ENCODE measurements around the gene ELMO1. TPM values are rescaled to one million over a fixed set of nuclear protein-coding genes. Genes with fewer than 3 reads are reported as not detected.
"Not testable (repeated sequence)": the region's sequence is repeated elsewhere in the genome, so short reads cannot be mapped to it uniquely, and the experiment has no call there.

The ELMO1 gene
- total RNA-seq, 4 donors from 2014 or later: 24.6 to 120 (median 71.9) TPM

DNA sequence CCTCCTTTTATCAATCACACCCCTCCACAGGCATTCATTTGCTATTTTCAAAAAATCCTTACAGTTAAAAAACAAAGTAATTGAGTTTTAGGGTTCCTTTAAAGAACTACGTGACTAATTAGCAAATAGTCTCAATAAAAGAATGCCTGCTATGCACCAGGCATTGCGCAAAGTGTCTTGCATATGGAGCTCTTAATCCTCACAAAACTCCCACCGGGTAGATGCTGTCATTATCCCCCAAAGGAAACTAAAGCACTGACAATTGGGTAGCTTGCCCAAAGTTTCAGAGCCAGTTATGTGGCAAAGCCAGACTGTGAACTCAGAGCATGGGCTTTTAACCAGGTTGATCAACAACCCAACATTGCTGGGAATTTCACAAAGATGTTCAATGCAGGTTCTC lies 305.7 kb downstream of the ELMO1 start:
- H3K36me3 ChIP-seq: no peaks in the 10 kb centered on the region
- peaks cover 10 to 18% of the 10 kb centered on the region in 2 donors for H3K9me3 ChIP-seq
- TF ChIP-seq POLR2AphosphoS5 (IDR thresholded peaks at IDR 0.05) (no peak), EP300 (IDR thresholded peaks at IDR 0.05; ENCODE audit: low read depth) (no peak), POLR2A (IDR thresholded peaks at IDR 0.05) (no peak)
- TF ChIP-seq, protein P1, sequence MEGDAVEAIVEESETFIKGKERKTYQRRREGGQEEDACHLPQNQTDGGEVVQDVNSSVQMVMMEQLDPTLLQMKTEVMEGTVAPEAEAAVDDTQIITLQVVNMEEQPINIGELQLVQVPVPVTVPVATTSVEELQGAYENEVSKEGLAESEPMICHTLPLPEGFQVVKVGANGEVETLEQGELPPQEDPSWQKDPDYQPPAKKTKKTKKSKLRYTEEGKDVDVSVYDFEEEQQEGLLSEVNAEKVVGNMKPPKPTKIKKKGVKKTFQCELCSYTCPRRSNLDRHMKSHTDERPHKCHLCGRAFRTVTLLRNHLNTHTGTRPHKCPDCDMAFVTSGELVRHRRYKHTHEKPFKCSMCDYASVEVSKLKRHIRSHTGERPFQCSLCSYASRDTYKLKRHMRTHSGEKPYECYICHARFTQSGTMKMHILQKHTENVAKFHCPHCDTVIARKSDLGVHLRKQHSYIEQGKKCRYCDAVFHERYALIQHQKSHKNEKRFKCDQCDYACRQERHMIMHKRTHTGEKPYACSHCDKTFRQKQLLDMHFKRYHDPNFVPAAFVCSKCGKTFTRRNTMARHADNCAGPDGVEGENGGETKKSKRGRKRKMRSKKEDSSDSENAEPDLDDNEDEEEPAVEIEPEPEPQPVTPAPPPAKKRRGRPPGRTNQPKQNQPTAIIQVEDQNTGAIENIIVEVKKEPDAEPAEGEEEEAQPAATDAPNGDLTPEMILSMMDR (IDR thresholded peaks at IDR 0.05): no peak
- H3K4me1 ChIP-seq: no peaks in the 10 kb centered on the region
- DNase-seq: no peak
- no peak overlapping the region for H3K4me3 ChIP-seq
- H3K27me3 ChIP-seq: no peaks in the 10 kb centered on the region
- H3K27ac ChIP-seq: no peak overlapping the region
- 90 to 92% methylated on average over 3 of the region's 3 CpGs for WGBS, 2 donors (ENCODE audit: low coverage in 1 of 2)
- intact Hi-C loops (cut with DNase I; ENCODE audit: low total_unique reads) (no loop called here), in situ Hi-C loops (cut with MboI; ENCODE audit: low pct_ligation_motif_present in 1 of 4, low pct_unique_long_range_greater_than_20kb in 1 of 4, low sequenced_read_pairs in 3 of 4) (no loop called here)

DNA sequence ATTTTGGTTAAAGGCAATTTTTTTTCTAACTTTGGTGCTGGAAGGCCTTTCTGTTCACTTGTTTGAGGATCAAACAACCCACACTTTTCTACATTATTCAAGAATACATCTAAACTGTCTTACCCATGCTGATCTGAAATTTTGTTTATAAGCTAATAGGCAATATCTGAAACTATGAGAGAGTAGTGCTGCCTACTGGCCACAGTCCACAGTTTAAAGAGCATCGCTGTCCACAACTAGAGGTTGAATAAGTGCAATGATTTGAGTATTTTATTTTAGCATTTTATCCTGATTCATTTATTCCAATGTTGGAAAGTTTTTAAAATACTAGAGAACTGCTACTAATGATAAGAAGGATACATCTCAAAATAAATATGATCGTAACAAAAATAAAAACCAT lies 306.9 kb downstream of the ELMO1 start:
- in situ Hi-C loops (cut with MboI; ENCODE audit: low pct_ligation_motif_present in 1 of 4, low pct_unique_long_range_greater_than_20kb in 1 of 4, low sequenced_read_pairs in 3 of 4) (no loop called here), intact Hi-C loops (cut with DNase I; ENCODE audit: low total_unique reads) (no loop called here)
- no peak for DNase-seq
- WGBS, 2 donors (ENCODE audit: low coverage in 1 of 2): 92 to 100% methylated on average over 2 of the region's 2 CpGs
- Histone ChIP-seq H3K27me3 (no peaks in the 10 kb centered on the region), H3K9me3 (peaks cover 10 to 18% of the 10 kb centered on the region in 2 donors), H3K36me3 (no peaks in the 10 kb centered on the region), H3K4me1 (no peaks in the 10 kb centered on the region), H3K4me3 (no peak overlapping the region), H3K27ac (no peak overlapping the region)
- TF ChIP-seq, protein P1 (IDR thresholded peaks at IDR 0.05): no peak
- TF ChIP-seq EP300 (IDR thresholded peaks at IDR 0.05; ENCODE audit: low read depth) (no peak), POLR2A (IDR thresholded peaks at IDR 0.05) (no peak), POLR2AphosphoS5 (IDR thresholded peaks at IDR 0.05) (no peak)

DNA sequence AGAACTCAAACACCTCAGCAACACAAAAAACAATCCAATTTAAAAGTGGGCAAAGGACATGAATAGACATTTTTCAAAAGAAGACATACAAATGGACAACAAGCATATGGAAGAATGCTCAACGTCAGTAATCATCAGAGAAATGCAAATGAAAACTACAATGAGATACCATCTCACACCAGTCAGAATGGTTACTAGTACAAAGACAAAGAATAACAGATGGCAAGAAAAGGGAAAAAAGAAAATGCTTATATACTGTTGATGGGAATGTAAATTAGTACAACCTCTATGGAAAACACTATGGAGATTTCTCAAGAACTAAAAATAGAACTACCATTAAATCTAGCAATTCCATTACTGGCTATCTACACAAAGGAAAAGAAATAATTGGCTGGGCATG lies 314.8 kb downstream of the ELMO1 start:
- intact Hi-C loops (cut with DNase I; ENCODE audit: low total_unique reads); H3K27ac ChIP-seq; H3K4me3 ChIP-seq; in situ Hi-C loops (cut with MboI; ENCODE audit: low pct_ligation_motif_present in 1 of 4, low pct_unique_long_range_greater_than_20kb in 1 of 4, low sequenced_read_pairs in 3 of 4); H3K27me3 ChIP-seq; DNase-seq; H3K36me3 ChIP-seq; H3K4me1 ChIP-seq; H3K9me3 ChIP-seq: not testable (repeated sequence)
- 88 to 100% methylated on average over 1 of the region's 1 CpG for WGBS, 2 donors (ENCODE audit: low coverage in 1 of 2)

DNA sequence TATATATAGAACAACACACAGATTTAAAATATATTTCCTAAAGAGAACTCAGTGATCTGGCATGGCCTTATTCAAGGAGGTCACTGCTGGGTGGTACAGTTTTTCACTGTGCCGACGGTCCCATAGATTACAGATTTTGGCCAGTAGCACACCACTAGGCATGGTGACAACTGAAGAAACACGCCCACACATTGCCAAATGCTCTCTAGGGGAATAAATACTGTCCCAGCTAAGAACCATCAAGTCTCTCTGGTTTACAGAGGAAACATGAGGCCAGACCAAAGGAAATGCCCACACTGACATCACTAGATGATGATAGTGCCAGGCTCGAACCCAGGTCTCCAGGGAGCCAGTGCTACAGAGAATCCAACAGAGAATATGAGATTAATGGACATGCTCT lies 316.8 kb downstream of the ELMO1 start:
- no peak for TF ChIP-seq EP300 (IDR thresholded peaks at IDR 0.05; ENCODE audit: low read depth)
- no peak for TF ChIP-seq POLR2AphosphoS5 (IDR thresholded peaks at IDR 0.05)
- WGBS, 2 donors (ENCODE audit: low coverage in 1 of 2): 90 to 100% methylated on average over 2 to 4 of the region's 4 CpGs
- Histone ChIP-seq H3K4me1 (peaks cover 0 to 11% (median 0%) of the 10 kb centered on the region in 4 donors), H3K9me3 (no peaks in the 10 kb centered on the region), H3K4me3 (no peak overlapping the region), H3K27ac (no peak overlapping the region), H3K27me3 (no peaks in the 10 kb centered on the region), H3K36me3 (no peaks in the 10 kb centered on the region)
- intact Hi-C loops (cut with DNase I; ENCODE audit: low total_unique reads): no loop called here
- DNase-seq: no peak
- in situ Hi-C loops (cut with MboI; ENCODE audit: low pct_ligation_motif_present in 1 of 4, low pct_unique_long_range_greater_than_20kb in 1 of 4, low sequenced_read_pairs in 3 of 4): no loop called here

DNA sequence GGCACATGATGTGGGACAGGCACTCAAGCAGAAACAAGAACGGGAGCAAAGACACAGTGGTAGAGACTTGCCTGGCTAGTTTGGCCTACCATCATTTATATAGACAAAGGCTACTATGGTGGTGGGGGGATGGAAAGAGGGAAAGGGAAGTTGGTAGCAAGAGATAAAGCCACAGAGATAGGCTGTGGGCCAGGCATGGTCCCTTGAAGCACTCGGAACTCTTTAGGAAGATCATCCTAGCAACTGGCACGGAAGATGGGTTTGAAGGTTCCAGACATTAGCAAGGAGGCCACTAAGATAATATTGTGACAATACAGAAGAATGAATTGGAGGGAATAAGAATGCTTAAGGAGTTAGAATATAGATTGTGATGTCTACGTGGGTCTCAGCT lies 319.6 kb downstream of the ELMO1 start:
- 80 to 97% methylated on average over 1 to 4 of the region's 4 CpGs for WGBS, 2 donors (ENCODE audit: low coverage in 1 of 2)
- no peak overlapping the region for H3K4me3 ChIP-seq
- in situ Hi-C loops (cut with MboI; ENCODE audit: low pct_ligation_motif_present in 1 of 4, low pct_unique_long_range_greater_than_20kb in 1 of 4, low sequenced_read_pairs in 3 of 4): no loop called here
- no peak overlapping the region for H3K27ac ChIP-seq
- no peak for DNase-seq
- peaks cover 0 to 11% (median 0%) of the 10 kb centered on the region in 4 donors for H3K4me1 ChIP-seq
- no peak for TF ChIP-seq POLR2AphosphoS5 (IDR thresholded peaks at IDR 0.05)
- TF ChIP-seq, protein P1 (IDR thresholded peaks at IDR 0.05): no peak
- no peak for TF ChIP-seq POLR2A (IDR thresholded peaks at IDR 0.05)
- no peak for TF ChIP-seq EP300 (IDR thresholded peaks at IDR 0.05; ENCODE audit: low read depth)
- H3K27me3 ChIP-seq: no peaks in the 10 kb centered on the region
- H3K9me3 ChIP-seq: no peaks in the 10 kb centered on the region
- intact Hi-C loops (cut with DNase I; ENCODE audit: low total_unique reads): no loop called here
- no peaks in the 10 kb centered on the region for H3K36me3 ChIP-seq

Measured in transverse colon (tissue), 4 donors.